Hepatocyte (in vitro differentiated cells): ENCODE measurements around the gene SLC1A4. TPM values are rescaled to one million over a fixed set of nuclear protein-coding genes. Genes with fewer than 3 reads are reported as not detected.

Experiments
- DNase-seq: peaks from one replicate; pipeline ENCODE4 v3.0.0-alpha.2; 2016; ENCODE audit warnings: low spot score
- H2AFZ ChIP-seq: fragments of 200-600 bp; sonication (generic); 2 replicates; pipeline ENCODE4 v1.6.0; 2016; ENCODE audit warnings: antibody characterized with exemption, mild to moderate bottlenecking
- H3K27ac ChIP-seq: fragments of 200-600 bp; sonication (generic); 2 replicates; pipeline ENCODE4 v1.5.1; 2016; ENCODE audit warnings: mild to moderate bottlenecking
- H3K27me3 ChIP-seq: fragments of 200-600 bp; sonication (generic); 2 replicates; pipeline ENCODE4 v1.6.1; 2016
- H3K36me3 ChIP-seq: fragments of 200-600 bp; sonication (generic); replicated peaks from 2 replicates; pipeline ENCODE4 v1.5.1; 2016; ENCODE audit warnings: low read depth; ENCODE audit not compliant: insufficient read depth
- H3K4me1 ChIP-seq: fragments of 200-600 bp; sonication (generic); 2 replicates; pipeline ENCODE4 v1.5.1; 2016; ENCODE audit warnings: mild to moderate bottlenecking, moderate library complexity; ENCODE audit not compliant: insufficient read depth
- H3K4me2 ChIP-seq: fragments of 200-600 bp; sonication (generic); 2 replicates; pipeline ENCODE4 v1.6.0; 2016
- H3K4me3 ChIP-seq: fragments of 200-600 bp; sonication (generic); 2 replicates; pipeline ENCODE4 v1.5.1; 2016; ENCODE audit warnings: mild to moderate bottlenecking
- H3K79me2 ChIP-seq: fragments of 200-600 bp; sonication (generic); 2 replicates; pipeline ENCODE4 v1.6.0; 2017; ENCODE audit warnings: mild to moderate bottlenecking
- H3K9me2 ChIP-seq: fragments of 200-600 bp; sonication (generic); replicated peaks from 2 replicates; pipeline ENCODE4 v1.6.0; 2017; ENCODE audit warnings: mild to moderate bottlenecking; ENCODE audit not compliant: insufficient read depth
- H3K9me3 ChIP-seq: fragments of 200-600 bp; sonication (generic); 2 replicates; pipeline ENCODE4 v1.5.1; 2016; ENCODE audit warnings: low read depth, mild to moderate bottlenecking
- H4K20me1 ChIP-seq: fragments of 200-600 bp; sonication (generic); 2 replicates; pipeline ENCODE4 v1.6.0; 2016; ENCODE audit warnings: mild to moderate bottlenecking; ENCODE audit not compliant: insufficient read depth, poor library complexity, severe bottlenecking
- CTCF ChIP-seq: fragments of 200-600 bp; sonication (generic); IDR thresholded peaks from 2 replicates; pipeline ENCODE4 v1.5.1; 2016; ENCODE audit warnings: antibody characterized with exemption, mild to moderate bottlenecking; ENCODE audit not compliant: poor library complexity
- EZH2 ChIP-seq: fragments of 200-600 bp; sonication (generic); IDR thresholded peaks from 2 replicates; pipeline ENCODE4 v1.6.1; 2016; ENCODE audit warnings: antibody characterized with exemption, mild to moderate bottlenecking, borderline replicate concordance
- EZH2phosphoT487 ChIP-seq: fragments of 200-600 bp; sonication (generic); IDR thresholded peaks from one replicate; pipeline ENCODE4 v1.6.1; 2018; ENCODE audit warnings: antibody characterized with exemption, mild to moderate bottlenecking, low read depth, moderate library complexity; ENCODE audit not compliant: unreplicated experiment, severe bottlenecking
- whole genome bisulfite sequencing: methylation state at CpG from one replicate; pipeline ENCODE4 v1.1.6; 2016; ENCODE audit warnings: low lambda C conversion rate; ENCODE audit errors: missing lambda C conversion rate; 5-methylcytosine and 5-hydroxymethylcytosine counted together
- polyA plus RNA-seq: library from polyadenylated mRNA; unstranded; fragments of >200 nt; fragmentation: Nextera tagmentation; extraction: Ambion mirVana; gene quantifications from 2 replicates; pipeline ENCODE4 v1.2.1, GENCODE V29; 2016
- total RNA-seq: library from RNA; depleted of rRNA; stranded (reverse); fragments of >200 nt; gene quantifications from 2 replicates; pipeline ENCODE4 v1.2.3, GENCODE V29; 2014

SLC1A4 gene
- total and polyA plus RNA-seq, 2 experiments from 2014 or later, result 14.2 to 17.8 TPM

GRCh38 chr2:65037178-65037577 is 48.0 kb downstream of the SLC1A4 start:
- Histone ChIP-seq H3K4me2 (no peak overlapping the region), H3K4me1 (peaks cover 2% of the 10 kb centered on the region), H3K9me3 (no peaks in the 10 kb centered on the region), H3K9me2 (no peaks in the 10 kb centered on the region), H2AFZ (no peak overlapping the region), H3K4me3 (no peak overlapping the region), H3K79me2 (no peaks in the 10 kb centered on the region), H3K36me3 (no peaks in the 10 kb centered on the region), H3K27ac (no peak overlapping the region), H4K20me1 (no peaks in the 10 kb centered on the region), H3K27me3 (no peaks in the 10 kb centered on the region)
- no peak for TF ChIP-seq EZH2
- no peak for TF ChIP-seq EZH2phosphoT487
- no peak for TF ChIP-seq CTCF
- 86% methylated on average over 3 of the region's 3 CpGs for WGBS
- DNase-seq, result no peak

GRCh38 chr2:65039640-65040039 is 50.4 kb downstream of the SLC1A4 start:
- WGBS, result 92% methylated on average over 3 of the region's 3 CpGs
- Histone ChIP-seq H2AFZ (no peak overlapping the region), H4K20me1 (no peaks in the 10 kb centered on the region), H3K79me2 (no peaks in the 10 kb centered on the region), H3K27ac (no peak overlapping the region), H3K9me2 (no peaks in the 10 kb centered on the region), H3K4me1 (no peaks in the 10 kb centered on the region), H3K27me3 (no peaks in the 10 kb centered on the region), H3K4me2 (no peak overlapping the region), H3K4me3 (no peak overlapping the region), H3K36me3 (no peaks in the 10 kb centered on the region), H3K9me3 (no peaks in the 10 kb centered on the region)
- TF ChIP-seq EZH2 (no peak), EZH2phosphoT487 (no peak)
- no peak for DNase-seq

GRCh38 chr2:65040400-65041261 is 51.4 kb downstream of the SLC1A4 start:
- H3K4me1 ChIP-seq, result no peaks in the 10 kb centered on the region
- no peak overlapping the region for H2AFZ ChIP-seq
- H3K36me3 ChIP-seq, result no peaks in the 10 kb centered on the region
- H3K4me2 ChIP-seq, result peak overlapping the region; percentile 71
- no peaks in the 10 kb centered on the region for H3K9me3 ChIP-seq
- no peak overlapping the region for H3K4me3 ChIP-seq
- H3K27me3 ChIP-seq, result no peaks in the 10 kb centered on the region
- TF ChIP-seq EZH2phosphoT487 (no peak), EZH2 (no peak), CTCF (peak; percentile 89)
- WGBS, result 35% methylated on average over 13 of the region's 13 CpGs
- no peaks in the 10 kb centered on the region for H4K20me1 ChIP-seq
- no peaks in the 10 kb centered on the region for H3K9me2 ChIP-seq
- no peaks in the 10 kb centered on the region for H3K79me2 ChIP-seq
- DNase-seq, result peak; percentile 91
- H3K27ac ChIP-seq, result no peak overlapping the region

- 69% methylated on average over 2 of the region's 2 CpGs for WGBS
- Histone ChIP-seq H3K27me3 (no peaks in the 10 kb centered on the region), H3K4me3 (no peak overlapping the region), H3K4me2 (no peak overlapping the region), H3K4me1 (no peaks in the 10 kb centered on the region), H3K27ac (no peak overlapping the region), H3K79me2 (no peaks in the 10 kb centered on the region), H3K9me2 (no peaks in the 10 kb centered on the region), H3K9me3 (no peaks in the 10 kb centered on the region), H4K20me1 (no peaks in the 10 kb centered on the region), H2AFZ (no peak overlapping the region), H3K36me3 (no peaks in the 10 kb centered on the region)
- no peak for DNase-seq
- TF ChIP-seq EZH2phosphoT487, result no peak
- TF ChIP-seq CTCF, result no peak
- no peak for TF ChIP-seq EZH2
Observed at GRCh38 chr2:65043001-65043400, 53.8 kb downstream of the SLC1A4 start.
